Mesendoderm (in vitro differentiated cells): Measurements from ENCODE around the gene THBS1.

Experiments
- DNase-seq: peaks from one replicate; pipeline ENCODE4 v3.0.0; 2013
- H2AK5ac ChIP-seq: 2 replicates; pipeline ENCODE4 v1.6.1; 2013; ENCODE audit warnings: low read length, inconsistent platforms
- H2BK120ac ChIP-seq: 2 replicates; pipeline ENCODE4 v1.6.1; 2013; ENCODE audit warnings: low read depth, mild to moderate bottlenecking, low read length, moderate library complexity, mixed read lengths
- H2BK15ac ChIP-seq: replicated peaks from 2 replicates; pipeline ENCODE4 v1.6.1; 2013; ENCODE audit warnings: low read depth, mild to moderate bottlenecking, moderate library complexity
- H2BK5ac ChIP-seq: 2 replicates; pipeline ENCODE4 v1.6.1; 2013; ENCODE audit warnings: low read length, inconsistent platforms
- H3K18ac ChIP-seq: 2 replicates; pipeline ENCODE4 v1.6.1; 2013; ENCODE audit warnings: mild to moderate bottlenecking, low read length, mixed read lengths
- H3K23ac ChIP-seq: one replicate; pipeline ENCODE4 v1.6.1; 2013; ENCODE audit warnings: low read length
- H3K27ac ChIP-seq: 2 replicates; pipeline ENCODE4 v1.5.1; 2013; ENCODE audit warnings: low read depth, mild to moderate bottlenecking, inconsistent platforms, low read length, moderate library complexity
- H3K27me3 ChIP-seq: 2 replicates; pipeline ENCODE4 v1.6.1; 2013; ENCODE audit warnings: low read length, control low read depth, mild to moderate bottlenecking, inconsistent platforms; ENCODE audit not compliant: insufficient read depth, poor library complexity
- H3K36me3 ChIP-seq: 2 replicates; pipeline ENCODE4 v1.6.1; 2013; ENCODE audit warnings: low read length, inconsistent platforms; ENCODE audit not compliant: control insufficient read depth, insufficient read depth
- H3K4ac ChIP-seq: one replicate; pipeline ENCODE4 v1.6.1; 2013; ENCODE audit warnings: low read depth, mild to moderate bottlenecking, low read length, moderate library complexity
- H3K4me1 ChIP-seq: 2 replicates; pipeline ENCODE4 v1.6.1; 2013; ENCODE audit warnings: low read depth, low read length, inconsistent platforms; ENCODE audit not compliant: control insufficient read depth
- H3K4me2 ChIP-seq: 2 replicates; pipeline ENCODE4 v1.6.1; 2013; ENCODE audit warnings: low read length
- H3K4me3 ChIP-seq: 2 replicates; pipeline ENCODE4 v1.5.1; 2013; ENCODE audit warnings: mild to moderate bottlenecking, low read length
- H3K56ac ChIP-seq: one replicate; pipeline ENCODE4 v1.6.1; 2013; ENCODE audit warnings: low read length
- H3K79me1 ChIP-seq: 2 replicates; pipeline ENCODE4 v1.6.1; 2013; ENCODE audit warnings: low read length, inconsistent platforms
- H3K79me2 ChIP-seq: 2 replicates; pipeline ENCODE4 v1.6.1; 2013; ENCODE audit warnings: mild to moderate bottlenecking, low read length; ENCODE audit not compliant: control insufficient read depth, insufficient read depth
- H3K9ac ChIP-seq: 2 replicates; pipeline ENCODE4 v1.6.1; 2013; ENCODE audit warnings: low read length, inconsistent platforms
- H4K5ac ChIP-seq: one replicate; pipeline ENCODE4 v1.6.1; 2013; ENCODE audit warnings: low read length
- H4K8ac ChIP-seq: one replicate; pipeline ENCODE4 v1.6.1; 2013; ENCODE audit warnings: low read depth, mild to moderate bottlenecking, control low read depth, low read length, moderate library complexity
- WGBS: extraction: QIAGEN DNeasy Blood & Tissue Kit; methylation state at CpG from one replicate; pipeline ENCODE4 v1.1.7; 2013; ENCODE audit warnings: low lambda C conversion rate, missing lambda C conversion rate; ENCODE audit not compliant: insufficient coverage; ENCODE audit errors: extremely low coverage; 5-methylcytosine and 5-hydroxymethylcytosine counted together

THBS1 gene

DNA sequence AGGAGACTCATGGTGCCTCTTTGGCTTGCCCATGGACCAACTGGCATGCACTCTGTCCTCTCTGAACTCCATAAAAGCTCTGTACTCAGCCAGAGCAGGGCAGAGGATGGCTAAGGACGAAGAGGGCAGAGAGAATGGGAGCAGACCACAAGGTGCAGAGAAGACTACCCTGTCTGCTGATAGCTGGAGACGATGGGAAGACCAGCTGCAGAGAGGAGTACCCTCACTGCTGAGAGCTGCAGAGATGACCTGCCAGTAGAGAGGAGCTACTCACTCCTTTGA lies 65.0 kb downstream of the THBS1 start:
- H3K4me3 ChIP-seq = no peak overlapping the region
- H3K9ac ChIP-seq = no peak overlapping the region
- H2BK5ac ChIP-seq = no peak overlapping the region
- H3K56ac ChIP-seq = no peak overlapping the region
- no peak for DNase-seq
- H2BK120ac ChIP-seq = no peak overlapping the region
- H3K27me3 ChIP-seq = no peaks in the 10 kb centered on the region
- H3K36me3 ChIP-seq = no peaks in the 10 kb centered on the region
- H3K27ac ChIP-seq = no peak overlapping the region
- no peak overlapping the region for H4K8ac ChIP-seq
- no peak overlapping the region for H3K23ac ChIP-seq
- H2BK15ac ChIP-seq = no peak overlapping the region
- no peak overlapping the region for H2AK5ac ChIP-seq
- WGBS = no CpG with 5 or more reads among the region's 2 CpGs
- no peak overlapping the region for H3K18ac ChIP-seq
- no peaks in the 10 kb centered on the region for H3K4me1 ChIP-seq
- no peaks in the 10 kb centered on the region for H3K79me1 ChIP-seq
- no peak overlapping the region for H4K5ac ChIP-seq
- no peaks in the 10 kb centered on the region for H3K79me2 ChIP-seq
- H3K4me2 ChIP-seq = no peak overlapping the region
- H3K4ac ChIP-seq = no peak overlapping the region

DNA sequence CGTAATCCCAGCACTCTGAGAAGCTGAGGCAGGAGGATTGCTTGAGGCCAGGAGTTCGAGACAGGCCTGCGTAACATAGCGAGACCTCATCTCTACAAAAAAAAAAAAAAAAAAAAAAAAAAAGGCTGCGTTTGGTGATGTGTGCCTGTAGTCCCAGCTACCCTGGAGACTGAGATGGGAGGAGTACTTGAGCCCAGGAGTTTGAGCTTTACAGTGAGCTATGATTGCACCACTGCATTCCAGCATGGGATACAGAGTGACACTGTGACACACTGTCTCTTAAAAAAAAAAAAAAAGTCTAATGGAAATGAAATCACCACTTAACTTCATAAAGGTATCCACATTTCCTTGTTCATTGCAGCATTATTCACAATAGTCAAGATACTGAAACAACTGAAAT lies 65.5 kb downstream of the THBS1 start:
- Histone ChIP-seq H3K4me2 (no peak overlapping the region), H3K27me3 (no peaks in the 10 kb centered on the region), H3K9ac (no peak overlapping the region), H4K5ac (no peak overlapping the region), H3K36me3 (no peaks in the 10 kb centered on the region), H2BK15ac (no peak overlapping the region), H3K4ac (no peak overlapping the region), H3K79me1 (no peaks in the 10 kb centered on the region), H3K27ac (no peak overlapping the region), H3K4me3 (no peak overlapping the region), H3K4me1 (no peaks in the 10 kb centered on the region), H2BK5ac (no peak overlapping the region), H3K56ac (no peak overlapping the region), H4K8ac (no peak overlapping the region), H3K23ac (no peak overlapping the region), H3K79me2 (no peaks in the 10 kb centered on the region), H3K18ac (no peak overlapping the region), H2AK5ac (no peak overlapping the region), H2BK120ac (no peak overlapping the region)
- no peak for DNase-seq
- no CpG with 5 or more reads among the region's 5 CpGs for WGBS
